NCI-H526 treated with DMSO at 0.1 percent for 48 hours (cell line): ENCODE results near the gene STK32B.
"Not testable (repeated sequence)": the region's sequence is repeated elsewhere in the genome, so short reads cannot be mapped to it uniquely, and the experiment has no call there.

ENCODE experiments used
- DNase-seq: peaks from one replicate; lab custom pipeline; 2025; lab: John Stamatoyannopoulos, UW

Gene STK32B

DNA sequence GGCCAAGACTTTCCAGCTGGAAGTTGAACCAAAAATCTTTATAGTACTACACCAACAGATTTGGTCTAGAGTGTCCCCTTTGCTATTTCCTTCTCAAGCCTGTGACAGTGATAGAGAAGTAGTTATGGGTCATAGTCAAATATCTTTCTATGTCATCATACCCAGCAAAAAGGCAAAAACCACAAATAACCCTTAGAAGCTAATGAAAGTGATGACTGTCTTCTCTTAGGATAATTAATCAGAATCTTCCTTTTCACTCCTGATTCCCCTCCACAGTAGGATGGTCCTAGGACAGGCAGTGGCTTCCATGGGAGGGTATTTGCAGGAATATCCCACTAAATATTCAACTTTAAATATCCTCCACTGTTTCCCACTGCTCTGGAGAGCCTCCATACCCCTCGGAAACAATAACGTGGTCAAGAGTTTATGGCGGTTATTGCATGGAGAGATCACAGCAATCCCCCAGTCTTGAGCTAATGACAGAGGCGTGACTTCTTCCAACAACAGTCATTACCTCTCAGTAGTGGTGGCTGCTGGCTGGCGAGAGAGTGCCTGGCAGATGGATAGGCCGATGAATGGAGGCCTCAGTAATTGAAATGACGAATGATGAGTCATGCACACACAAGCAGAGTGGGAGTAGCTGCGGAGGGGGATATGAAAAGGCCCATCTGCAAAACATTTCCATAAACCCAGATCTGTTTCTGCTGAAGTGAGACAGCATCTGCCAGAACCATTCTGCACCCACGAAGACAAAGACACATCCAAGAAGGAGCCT, 154.9 kb downstream of the STK32B start:
- DNase-seq = no peak

GRCh38 chr4:5209862-5210261, 158.6 kb downstream of the STK32B start:
- DNase-seq = no peak

GRCh38 chr4:5211282-5211839, 160.1 kb downstream of the STK32B start:
- no peak for DNase-seq

- DNase-seq = no peak
These were observed 161.2 kb downstream of the STK32B start for GRCh38 chr4:5212255-5213013.

- no peak for DNase-seq
These were observed 161.9 kb downstream of the STK32B start for GRCh38 chr4:5213087-5213595.

DNA sequence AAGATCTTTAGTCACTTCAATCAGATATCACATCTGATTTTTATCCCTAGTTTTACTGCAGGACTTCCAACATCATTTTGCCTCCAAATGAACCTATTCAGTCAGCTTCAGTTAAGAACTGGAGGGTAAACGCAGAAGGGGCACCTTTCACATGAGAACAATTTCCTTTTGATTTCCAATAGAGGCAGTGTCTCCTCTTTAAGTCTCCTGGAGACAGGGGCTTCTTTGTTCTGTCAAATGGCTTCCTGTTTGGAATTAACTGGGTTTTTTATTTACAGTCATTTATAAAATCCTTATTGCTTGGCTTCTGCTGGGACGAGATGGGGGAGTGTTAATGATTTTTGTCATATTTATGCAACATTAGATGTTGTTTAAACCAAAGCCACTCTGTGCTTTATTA, 164.0 kb downstream of the STK32B start:
- DNase-seq = peak; percentile 16

GRCh38 chr4:5217421-5217820, 166.1 kb downstream of the STK32B start:
- DNase-seq = no peak

- no peak for DNase-seq
These were observed 167.2 kb downstream of the STK32B start for GRCh38 chr4:5218376-5219069.

- no peak for DNase-seq
These were observed 168.7 kb downstream of the STK32B start for GRCh38 chr4:5220028-5220427.

- DNase-seq = no peak
These were observed 170.8 kb downstream of the STK32B start for GRCh38 chr4:5222047-5222446.

DNA sequence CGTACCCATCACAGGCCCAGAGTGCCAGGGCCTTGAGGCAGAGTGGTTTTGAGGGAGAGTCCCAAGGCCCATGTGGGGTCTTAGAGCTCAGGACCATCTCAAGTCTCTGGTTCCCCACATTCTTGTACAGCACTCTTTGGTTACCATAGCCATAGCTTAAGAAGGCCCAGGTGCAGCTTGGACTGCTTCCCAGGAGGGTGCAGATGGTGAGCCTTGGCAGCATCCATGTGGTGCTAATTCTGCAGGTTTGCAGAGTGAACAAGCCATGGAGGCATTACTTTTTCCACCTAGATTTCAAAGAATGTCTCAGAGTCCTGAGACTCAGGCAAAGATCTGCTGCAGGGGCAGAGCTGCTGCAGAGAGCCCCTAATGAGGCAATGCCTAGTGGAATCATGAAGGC, 171.7 kb downstream of the STK32B start:
- no peak for DNase-seq

- no peak for DNase-seq
These were observed 173.1 kb downstream of the STK32B start for GRCh38 chr4:5224340-5224739.

- no peak for DNase-seq
These were observed 181.3 kb downstream of the STK32B start for GRCh38 chr4:5232549-5232948.

GRCh38 chr4:5237086-5237660, 185.9 kb downstream of the STK32B start:
- DNase-seq = no peak

GRCh38 chr4:5238173-5238572, 186.9 kb downstream of the STK32B start:
- no peak for DNase-seq

DNA sequence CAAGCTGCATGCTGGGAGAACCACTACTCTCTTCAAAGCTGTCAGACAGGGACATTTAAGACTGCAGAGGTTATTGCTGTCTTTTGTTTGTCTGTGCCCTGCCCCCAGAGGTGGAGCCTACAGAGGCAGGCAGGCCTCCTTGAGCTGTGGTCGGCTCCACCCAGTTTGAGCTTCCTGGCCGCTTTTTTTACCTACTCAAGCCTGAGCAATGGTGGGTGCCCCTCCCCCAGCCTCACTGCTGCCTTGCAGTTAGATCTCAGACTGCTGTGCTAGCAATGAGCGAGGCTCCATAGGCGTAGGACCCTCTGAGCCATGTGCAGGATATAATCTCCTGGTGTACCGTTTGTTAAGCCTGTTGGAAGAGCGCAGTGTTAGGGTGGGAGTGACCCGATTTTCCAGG, 195.8 kb downstream of the STK32B start:
- DNase-seq = not testable (repeated sequence)

DNA sequence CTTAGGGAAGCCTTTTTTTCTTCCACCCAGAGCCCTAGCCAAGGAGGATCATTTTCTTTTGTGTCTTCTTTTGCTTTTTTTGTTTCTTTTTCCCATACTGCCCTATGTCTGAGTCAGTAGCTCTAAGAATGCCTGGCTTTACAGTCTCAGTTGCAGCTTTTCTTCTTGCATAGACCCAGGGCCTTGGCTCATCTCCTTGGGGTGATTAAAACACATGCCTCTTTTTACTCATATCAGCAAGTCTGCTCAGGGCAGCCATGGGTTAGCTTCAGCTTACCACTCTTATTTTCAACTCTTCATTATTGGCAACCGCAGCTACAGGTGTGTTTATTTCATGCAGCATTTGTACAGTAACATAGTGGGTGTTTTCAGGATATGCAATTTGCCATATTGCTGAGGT, 196.5 kb downstream of the STK32B start:
- no peak for DNase-seq

GRCh38 chr4:5249727-5250126, 198.4 kb downstream of the STK32B start:
- no peak for DNase-seq

DNA sequence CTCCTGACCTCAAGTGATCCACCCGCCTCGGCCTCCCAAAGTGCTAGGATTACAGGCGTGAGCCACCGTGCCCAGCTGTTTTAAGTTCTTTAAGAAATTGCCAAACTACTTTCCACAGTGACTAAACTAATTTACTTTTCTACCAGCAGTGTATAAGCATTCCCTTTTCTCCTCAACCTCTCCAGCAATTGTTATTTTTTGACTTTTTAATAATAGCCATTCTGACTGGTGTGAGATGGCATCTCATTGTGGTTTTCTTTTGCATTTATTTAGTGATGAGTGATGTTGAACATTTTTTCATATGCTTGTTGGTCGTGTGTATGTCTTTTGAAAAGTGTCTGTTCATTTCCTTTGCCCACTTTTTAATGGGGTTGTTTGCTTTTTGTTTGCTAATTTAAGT, 199.3 kb downstream of the STK32B start:
- DNase-seq = not testable (repeated sequence)

- no peak for DNase-seq
These were observed 205.1 kb downstream of the STK32B start for GRCh38 chr4:5256421-5256820.

GRCh38 chr4:5257086-5257485, 205.8 kb downstream of the STK32B start:
- no peak for DNase-seq

DNA sequence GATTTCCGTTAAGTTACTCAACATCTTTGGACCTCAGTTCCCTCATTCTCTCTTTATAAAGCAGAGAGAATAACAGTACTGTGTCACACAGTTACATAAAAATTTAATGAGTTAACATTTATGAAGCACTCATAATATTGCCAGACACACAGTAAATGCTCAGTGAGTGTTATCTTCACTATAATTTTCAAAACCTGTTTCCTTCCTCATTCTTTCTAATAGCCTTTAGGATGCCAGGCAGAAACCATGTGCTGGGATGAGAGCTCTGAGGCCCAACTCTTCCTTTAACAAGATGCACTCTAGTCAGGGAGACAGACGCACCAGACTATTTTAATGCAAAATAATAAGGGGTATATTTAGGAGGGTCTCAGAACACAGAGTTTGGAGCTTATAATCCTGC, 208.2 kb downstream of the STK32B start:
- no peak for DNase-seq
